Activated CD4-positive, alpha-beta T cell treated with anti-CD3 and anti-CD28 coated beads for 1 hour (primary cell): ENCODE data around the gene LUM.
"Not testable (repeated sequence)": the region's sequence is repeated elsewhere in the genome, so short reads cannot be mapped to it uniquely, and the experiment has no call there.

Source experiments
- DNase-seq: peaks from one replicate; pipeline ENCODE4 v3.0.0-alpha.2; 2020

Gene LUM

DNA sequence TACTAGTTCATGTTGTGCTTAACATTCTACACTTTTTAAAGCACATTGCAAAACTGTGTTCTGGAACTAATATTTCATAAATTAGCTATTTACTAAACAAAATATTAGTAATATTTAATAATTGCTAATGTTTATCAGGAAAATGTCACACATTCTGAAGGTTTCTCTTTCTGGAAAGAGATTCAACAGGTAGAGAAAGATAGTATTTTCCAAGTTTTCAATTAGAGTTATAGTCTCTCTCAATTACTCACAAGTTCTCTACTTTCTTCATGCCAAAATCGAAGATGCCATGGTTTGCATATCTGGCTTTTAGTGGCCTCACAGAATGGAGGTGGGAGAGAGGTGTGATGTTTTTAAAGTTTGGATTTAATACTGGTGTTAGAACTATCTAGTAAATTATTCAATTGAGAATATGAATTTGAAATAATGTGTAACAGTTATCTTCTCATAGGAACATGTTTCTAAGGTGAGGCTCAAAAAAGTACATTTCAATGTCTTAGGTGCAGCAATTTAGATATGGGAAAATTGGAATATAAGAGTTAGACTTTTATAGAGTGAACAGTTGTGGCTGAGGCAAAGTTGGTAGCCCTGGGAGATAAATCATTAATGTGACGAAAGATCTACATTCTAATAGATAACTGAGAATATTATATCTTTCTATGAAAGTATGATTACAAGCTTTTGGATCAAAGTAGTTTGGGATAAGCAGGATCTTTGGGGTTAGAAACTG is 1.5 kb downstream of the LUM start:
- no peak for DNase-seq

DNA sequence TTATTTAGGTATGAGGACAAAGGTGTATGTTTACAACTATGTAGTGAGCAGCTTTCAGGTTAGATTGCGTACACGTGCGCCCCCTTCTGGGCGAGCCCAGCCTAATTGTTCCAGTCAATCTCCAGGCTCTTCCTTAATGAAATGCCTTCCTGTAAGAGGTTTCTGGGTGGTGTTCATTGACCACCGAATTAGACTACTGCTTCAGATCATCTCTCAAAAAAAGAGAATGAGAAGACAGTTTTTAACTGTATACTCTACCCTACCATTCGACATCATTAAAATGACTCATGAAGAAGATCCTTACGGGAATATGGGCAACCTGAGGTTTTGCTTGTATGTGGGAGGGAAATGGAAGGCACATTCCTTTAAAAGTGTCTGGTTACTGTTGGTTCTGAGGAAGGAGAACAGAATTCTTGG is 2.1 kb downstream of the LUM start:
- no peak for DNase-seq

DNA sequence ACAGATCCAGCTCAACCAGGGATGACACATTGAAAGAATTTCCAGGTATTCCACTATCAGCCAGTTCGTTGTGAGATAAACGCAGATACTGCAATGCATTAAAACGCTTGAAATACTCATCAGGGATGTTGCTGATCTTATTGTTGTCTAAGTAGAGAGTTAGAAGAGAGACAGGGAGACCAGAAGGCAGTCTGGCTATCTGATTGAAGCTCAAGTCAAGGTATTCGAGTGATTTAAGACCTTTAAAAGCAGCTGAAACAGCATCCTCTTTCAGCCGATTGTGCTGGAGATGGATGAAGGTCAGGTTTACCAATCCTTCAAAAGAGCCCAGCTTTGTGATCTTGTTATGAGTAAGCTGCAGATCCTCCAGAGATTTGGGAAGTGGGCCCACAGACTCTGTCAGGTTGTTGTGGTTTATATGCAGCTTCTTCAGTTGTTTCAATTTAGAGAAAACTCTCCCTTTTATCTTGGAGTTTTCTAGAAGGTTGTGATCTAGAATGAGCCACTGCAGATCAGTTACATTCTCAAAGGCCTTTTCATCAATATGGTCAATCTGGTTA is 3.0 kb downstream of the LUM start:
- no peak for DNase-seq

DNA sequence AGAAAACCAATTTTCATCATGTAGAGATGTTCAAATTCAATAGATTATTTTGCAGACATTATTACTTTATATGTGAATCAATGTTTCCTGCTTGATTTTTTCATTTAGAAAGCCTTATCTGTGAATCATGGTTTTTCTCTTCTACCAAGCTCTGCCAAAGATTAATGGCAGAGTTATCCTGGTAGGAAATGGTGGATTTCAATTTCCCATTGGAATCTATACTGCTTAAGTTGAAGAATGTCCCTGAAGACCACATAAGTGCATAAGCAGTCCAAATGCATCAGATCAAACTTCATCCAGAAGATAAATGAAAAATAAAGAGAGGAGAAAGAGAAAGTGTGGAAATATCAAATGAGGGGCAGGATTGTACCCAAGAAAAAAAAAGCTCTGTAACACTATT is 5.0 kb downstream of the LUM start:
- DNase-seq: no peak

DNA sequence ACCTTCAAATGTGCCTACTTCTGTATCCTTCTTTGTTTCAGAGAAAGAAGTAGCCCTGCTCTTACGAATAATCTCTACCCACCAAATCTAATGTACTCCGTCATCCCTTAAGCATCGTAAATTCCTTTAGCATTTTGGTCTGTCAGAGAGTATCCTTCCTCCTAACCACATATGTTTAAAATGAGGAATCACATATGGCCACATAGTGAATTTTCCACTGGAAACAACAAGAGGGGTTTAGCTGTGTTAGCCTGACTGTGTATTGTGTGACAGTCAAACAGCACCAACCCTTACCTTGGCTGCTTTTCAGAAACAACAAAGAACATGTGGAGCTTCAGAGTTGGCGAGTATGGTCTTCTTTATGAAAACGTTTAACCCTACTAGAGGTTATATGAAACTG is 5.5 kb downstream of the LUM start:
- DNase-seq: no peak

DNA sequence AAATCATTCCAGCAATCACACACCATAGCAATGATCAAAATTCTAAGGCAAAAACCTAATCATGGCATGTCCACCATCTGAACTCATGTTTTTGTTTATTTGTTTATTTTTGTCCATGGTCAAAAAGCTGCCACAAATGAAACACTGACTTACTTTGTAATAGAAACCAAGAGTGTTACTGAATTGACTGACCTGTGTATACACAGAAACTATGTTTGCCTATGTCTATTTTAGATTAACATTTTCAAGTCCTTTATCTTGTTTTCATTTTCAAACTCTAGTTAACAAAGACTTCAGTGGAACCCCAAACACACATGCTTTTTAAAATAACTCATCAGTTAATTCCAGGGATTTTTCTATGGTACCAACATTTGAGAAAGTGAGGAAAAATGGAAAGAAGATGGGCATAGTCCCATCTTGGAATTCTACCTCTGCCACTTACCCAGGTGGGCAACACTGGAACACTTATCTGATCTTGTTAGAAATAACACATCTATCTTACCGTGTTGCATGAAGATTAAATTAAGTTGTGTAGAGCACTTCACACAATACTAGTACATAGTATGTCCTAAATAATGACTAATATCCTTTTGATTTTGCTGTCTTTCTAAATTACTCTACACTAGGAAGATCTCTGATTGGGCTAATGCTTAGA is 6.4 kb downstream of the LUM start:
- DNase-seq: no peak

DNA sequence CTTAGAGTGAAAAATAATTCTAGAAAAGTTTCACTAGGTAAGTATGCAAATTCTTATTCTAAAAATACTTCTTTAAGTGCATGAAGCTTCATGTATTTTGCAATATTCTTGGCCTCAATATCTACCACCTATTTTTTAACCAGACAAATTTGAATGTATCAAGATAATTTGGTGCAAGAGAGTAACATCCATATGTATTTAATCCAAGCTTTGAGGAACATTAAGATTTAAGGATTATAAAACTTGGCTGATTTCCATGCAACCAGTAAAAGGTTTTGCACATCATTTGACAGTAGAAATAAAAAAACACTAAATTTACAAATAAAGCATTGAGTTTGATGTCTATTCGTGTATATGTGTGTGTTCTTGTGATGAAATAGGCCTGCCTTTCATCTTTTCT is 7.7 kb downstream of the LUM start:
- DNase-seq: no peak

DNA sequence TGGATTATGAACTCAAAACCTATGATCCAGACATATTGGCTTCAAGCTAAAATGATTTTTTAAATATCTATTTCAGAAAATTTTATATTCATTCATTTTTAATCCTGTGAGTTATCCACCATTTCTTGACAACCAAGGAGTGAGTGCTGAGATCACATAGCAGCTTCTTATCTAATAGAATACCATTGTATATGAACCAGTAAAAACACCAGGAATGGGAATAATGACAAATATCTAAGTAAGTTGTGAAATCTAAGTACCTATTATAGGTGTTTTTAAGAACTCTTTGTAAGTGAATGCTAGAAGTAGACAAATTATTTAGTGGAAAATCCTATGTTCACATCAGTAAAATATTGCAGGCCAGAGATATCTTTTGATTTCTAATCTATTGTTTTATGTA is 8.2 kb downstream of the LUM start:
- no peak for DNase-seq

DNA sequence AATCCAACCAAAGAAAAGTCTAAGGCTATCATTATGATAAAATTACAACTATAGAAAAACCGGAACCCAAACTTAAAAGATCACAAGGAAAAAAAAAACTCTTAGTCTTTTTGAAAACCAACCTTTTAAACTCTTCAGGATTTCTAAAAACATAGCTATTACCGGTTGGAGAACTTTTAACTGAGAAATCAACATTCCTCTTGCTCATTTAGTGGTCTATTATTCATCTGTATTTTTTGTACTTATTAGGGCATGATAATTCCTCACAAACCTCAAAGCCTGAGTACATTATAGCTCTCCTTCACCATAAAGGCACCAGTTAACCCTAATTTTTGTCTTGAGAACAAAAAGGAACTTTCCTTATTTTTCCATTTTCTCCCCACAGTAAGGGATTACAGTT is 10.4 kb downstream of the LUM start:
- no peak for DNase-seq

DNA sequence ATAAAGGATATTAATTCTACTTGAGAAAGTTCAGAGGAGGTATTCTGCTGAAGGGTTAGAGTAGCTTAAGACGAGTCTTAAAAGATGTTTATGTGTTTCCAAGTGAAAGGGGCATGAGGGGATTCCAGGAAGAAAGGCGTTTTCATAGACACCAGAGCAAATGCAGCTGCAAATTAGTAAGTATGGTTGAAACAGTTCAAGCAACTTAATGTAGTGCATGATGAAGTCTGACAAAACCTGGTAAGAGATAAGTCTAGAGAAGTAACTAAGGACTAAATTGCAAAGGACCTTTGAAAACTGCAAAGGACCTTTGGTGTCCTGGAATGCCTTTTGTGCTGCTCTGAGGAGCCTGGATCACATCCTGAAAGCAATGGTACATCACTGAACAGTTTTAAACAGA is 11.5 kb downstream of the LUM start:
- DNase-seq: no peak

DNA sequence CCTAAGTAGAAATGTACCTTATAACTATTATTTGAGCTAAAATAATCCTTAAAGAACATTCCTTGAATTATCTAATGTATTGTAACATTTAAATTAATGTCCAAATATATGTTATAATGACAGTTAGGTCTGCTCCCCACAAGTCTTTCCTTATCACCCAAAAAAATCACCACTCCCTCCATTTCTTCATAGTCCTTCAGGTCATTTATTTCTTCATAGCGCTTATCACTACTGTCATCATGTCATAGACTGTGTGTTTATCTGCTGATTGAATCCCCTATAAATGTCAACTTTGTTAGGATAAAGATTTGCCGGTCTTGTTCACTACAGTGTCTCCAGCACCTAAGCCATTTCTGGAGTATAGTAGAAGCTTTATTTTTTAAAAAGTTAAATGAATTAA is 12.0 kb downstream of the LUM start:
- no peak for DNase-seq

DNA sequence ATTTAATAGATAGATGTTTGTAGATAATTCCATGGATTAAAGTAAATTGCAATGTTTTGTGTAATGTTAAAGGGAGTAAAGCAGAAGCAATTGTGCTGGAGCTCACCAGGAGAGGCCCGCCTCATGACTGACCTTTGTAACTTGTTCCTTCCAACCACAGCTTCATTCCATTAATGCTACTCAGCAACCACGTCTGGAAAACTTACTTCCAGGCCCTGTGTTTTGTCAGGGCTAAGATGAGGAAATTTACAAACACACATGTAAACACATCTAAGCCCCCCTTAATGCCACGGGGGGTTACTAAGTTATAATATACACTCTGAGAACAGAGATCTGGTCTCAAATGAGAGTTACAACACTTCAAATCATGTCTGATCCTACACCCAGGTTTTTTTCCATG is 12.4 kb downstream of the LUM start:
- DNase-seq: no peak

DNA sequence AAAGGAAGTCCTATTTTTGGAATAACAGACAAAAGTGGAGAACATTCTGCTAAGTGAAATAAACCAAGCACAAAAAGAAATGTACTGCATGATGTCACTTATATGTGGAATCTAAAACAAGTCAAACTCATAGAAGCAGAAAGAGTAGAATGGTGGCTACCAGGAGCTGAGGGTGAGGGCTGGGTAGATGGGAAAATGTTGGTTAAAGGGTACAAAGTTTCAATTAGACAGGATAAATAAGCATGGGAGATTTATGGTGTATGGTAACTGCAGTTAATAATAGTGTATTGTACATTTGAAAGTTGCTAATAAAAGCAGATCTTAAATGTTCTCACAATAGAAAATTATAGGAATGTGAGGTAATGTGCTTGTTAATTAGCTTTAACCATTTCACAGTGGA is 12.8 kb downstream of the LUM start:
- DNase-seq: no peak

DNA sequence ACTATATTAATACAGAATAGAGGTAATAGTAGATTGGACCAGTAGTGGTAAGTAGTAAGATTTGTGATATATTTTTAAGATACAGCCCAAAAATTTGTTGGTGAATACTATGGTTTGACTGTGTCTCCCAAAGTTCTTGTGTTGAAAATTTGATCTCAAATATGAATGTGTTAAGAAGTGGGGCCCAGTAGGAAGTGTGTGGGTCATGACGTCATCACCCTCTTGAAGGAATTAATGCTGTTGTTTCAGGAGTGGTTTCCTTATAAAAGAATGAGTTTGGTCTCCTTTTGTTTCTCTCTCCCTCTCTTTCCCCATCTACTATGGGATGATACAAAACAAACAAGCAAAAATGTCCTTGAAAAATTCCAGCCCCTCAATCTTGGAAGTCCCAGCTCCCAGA is 16.3 kb downstream of the LUM start:
- DNase-seq: no peak

DNA sequence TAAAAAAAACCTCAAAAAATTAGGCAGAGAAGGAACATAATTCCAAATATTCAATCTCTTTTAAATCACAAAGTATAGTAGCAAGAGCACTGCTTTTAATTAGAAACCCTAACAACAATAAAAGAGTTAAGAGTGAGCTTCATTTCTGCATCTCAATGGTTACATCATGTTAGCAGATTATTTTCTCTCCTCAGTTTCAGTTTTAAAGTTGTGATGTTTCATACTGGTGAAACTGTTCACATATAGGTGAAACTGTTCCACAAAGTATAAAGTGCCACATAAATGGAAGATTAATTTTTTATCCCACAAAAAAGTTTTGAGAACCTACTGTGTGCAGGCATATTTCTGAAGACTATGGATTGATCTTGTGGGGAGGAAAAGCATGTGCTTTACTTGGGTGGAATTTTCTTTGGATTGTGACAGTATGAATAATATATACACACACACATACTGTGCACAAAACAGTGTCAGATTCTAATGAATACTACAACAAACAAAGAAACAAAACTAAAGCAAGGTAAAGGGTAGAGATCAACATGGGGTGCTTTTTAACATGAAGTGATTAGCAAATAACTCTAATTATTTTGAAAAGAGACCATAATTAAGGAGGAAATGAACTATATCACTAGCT is 17.1 kb downstream of the LUM start:
- no peak for DNase-seq

DNA sequence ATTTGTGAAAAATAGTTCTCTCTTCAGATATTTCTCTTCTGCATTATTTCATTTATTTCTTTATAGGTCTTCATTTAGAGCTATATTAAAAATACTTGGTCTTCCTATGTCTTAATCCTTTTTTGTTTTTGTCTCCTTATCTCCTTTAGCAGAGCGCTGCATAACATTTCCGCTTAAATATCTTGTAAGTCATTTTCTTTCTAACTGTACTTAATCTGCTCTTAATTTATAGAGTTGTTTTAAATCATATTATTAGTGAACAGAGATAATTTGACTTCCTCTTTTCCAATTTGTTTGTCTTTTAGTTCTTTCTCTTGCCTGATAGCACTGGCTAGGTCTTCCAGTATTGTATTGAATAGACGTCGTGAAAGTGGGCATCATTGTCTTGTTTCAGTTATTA is 18.0 kb downstream of the LUM start:
- no peak for DNase-seq

DNA sequence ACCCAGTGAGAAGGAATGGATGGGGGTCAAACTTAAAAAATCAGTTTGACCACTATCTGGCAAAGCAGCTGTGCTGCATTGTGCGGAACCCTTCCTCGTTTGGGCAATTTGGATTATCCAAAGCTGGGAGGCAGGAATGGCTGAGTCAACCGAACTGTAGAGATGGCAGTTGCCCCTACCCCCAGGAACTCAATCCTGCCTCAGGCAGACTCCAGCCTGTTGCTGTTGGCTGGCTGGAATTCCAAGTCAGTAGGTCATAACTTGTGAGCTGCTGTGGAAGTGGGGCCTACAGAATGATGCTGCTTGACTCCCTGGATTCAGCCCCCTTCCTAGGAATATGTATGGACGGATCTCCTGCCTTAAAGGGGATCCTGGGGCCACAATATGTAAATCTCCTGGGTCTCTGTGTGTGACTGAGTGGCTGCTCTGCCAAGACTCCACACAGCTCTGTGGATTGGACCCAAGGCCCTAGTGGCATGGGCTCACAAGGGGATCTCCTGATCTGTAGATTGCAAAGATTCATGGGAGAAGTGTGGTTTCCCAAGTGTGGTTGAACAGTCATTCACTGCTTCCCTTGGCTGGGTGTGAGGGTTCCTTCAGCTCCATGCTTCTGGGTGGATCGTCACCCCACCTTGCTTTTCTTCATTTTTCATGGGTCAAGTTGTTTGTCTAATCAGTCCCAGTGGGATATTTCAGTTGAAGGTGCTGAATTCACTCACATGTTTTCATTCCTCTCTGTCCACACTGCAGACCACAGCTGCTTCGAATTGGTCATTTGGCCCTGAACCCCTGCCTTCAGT is 19.2 kb downstream of the LUM start:
- no peak for DNase-seq

DNA sequence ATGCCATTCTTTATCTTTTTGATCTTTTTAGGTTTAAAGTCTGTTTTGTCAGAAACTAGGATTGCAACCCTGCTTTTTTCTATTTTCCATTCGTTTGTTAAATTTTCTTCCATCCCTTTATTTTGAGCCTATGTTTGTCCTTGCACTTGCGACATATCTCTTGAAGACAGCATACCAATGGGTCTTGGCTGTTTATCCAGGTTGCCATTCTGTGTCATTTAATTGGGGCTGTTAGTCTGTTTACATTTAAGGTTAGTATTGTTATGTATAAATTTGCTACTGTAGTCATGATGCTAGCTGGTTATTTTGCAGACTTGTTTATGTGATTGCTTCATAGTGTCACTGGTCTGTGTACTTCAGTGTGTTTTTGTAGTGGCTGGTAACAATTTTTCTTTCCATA is 21.3 kb downstream of the LUM start:
- not testable (repeated sequence) for DNase-seq

DNA sequence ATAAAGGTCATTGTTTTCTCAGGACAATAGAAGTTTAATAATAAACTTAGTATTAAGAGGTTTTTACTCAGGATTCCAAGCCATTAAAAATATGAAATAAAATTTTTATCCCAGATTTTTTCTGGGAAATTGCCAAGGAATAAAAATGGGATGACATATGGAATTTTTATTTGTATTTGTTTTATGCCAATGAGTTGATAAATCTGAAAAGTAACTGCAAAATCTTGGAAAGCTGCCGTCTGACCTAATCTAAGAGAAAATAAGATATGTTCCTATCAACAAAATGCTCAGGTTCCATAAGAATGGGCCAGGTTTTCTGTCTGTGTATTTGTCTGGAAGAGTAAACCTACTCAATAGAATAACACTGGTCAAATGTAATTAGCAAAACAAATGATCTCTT is 31.3 kb downstream of the LUM start:
- DNase-seq: no peak

DNA sequence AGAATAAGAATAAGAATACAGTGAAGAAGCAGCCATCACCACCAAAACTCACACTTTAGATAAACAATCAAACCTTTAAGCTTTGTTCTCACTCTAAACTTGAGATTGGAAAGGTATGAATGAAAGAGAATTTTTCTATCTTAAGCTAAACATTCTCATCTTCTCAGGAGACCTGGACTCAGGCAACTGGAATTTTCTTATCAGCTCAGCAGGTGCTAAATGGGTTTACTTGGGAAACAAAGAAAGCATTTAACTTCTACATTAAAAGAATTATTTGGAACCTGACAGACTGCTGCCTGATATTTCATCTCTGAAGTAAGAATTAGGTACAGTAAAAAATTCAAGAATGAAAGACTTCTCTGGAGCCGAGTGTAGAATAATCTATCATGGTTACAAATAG is 32.8 kb downstream of the LUM start:
- DNase-seq: no peak

DNA sequence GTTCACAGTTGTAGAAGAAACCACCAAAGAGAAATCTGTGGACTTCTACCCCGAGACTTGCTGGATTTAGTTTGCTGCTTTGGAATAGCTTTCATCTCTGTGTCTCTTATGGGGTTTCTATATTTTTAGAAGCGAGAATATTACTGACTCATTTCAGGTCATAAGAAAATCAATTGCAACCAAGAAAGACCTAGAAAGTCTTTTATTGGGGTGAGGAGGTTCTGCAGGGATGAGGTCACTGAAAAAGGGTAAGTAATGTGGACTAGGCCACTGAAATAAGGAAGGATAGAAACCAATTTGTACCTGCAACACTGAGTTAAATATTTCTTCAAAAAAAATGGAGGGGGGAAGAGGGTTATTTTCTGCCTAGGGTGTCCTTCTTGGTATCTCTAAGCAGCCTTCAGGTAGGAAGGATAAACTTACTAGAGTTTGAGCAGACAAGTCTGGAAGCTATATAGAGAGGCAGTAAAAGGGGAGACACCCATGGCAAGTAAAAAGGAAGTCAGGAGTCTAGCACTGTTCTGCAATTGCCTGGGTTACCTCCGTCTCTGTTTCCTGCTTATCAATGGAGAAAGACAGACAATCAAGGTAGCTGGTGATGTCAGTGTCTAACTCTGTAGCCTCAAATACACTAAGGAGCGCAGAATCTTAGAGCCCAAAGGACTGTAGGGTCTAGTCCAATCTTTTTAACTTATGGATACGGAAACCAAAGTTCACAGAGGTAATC is 33.9 kb downstream of the LUM start:
- no peak for DNase-seq

DNA sequence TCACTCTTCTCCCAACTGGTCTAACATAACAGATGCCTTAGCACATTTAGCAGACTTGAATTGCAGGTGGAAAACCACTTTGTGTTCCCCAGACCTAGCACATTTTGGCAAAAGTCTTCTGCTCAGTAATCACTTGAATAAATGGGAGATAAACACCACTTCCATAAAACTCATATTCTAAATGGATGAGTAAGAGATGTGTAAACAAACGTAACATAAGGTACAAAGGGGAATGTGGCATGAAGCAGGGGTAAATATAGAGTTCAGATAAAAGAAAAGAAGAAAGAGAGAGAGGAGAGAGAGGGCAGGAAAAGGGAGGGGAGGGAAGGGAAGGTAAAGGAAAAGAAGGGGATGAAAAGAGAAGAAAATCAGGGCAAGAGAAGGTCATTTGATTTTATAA is 36.4 kb downstream of the LUM start:
- no peak for DNase-seq
